Mucosa of stomach (tissue), 1 donor: ENCODE measurements around the gene NETO2.
"Not testable (repeated sequence)": the region's sequence is repeated elsewhere in the genome, so short reads cannot be mapped to it uniquely, and the experiment has no call there.

Experiments
- H3K27me3 ChIP-seq: one replicate; pipeline ENCODE4 v1.7.0; 2013; ENCODE audit warnings: mild to moderate bottlenecking, low read length; ENCODE audit not compliant: control insufficient read depth, insufficient read depth
- H3K36me3 ChIP-seq: one replicate; pipeline ENCODE4 v1.7.0; 2013; ENCODE audit warnings: low read length; ENCODE audit not compliant: control insufficient read depth, insufficient read depth
- H3K4me1 ChIP-seq: one replicate; pipeline ENCODE4 v1.7.0; 2013; ENCODE audit warnings: mild to moderate bottlenecking, low read length; ENCODE audit not compliant: control insufficient read depth, insufficient read depth
- H3K4me3 ChIP-seq: one replicate; pipeline ENCODE4 v1.7.0; 2013; ENCODE audit warnings: low read length
- H3K9ac ChIP-seq: one replicate; pipeline ENCODE4 v1.7.0; 2013; ENCODE audit warnings: mild to moderate bottlenecking, low read length, moderate library complexity
- H3K9me3 ChIP-seq: one replicate; pipeline ENCODE4 v1.7.0; 2013; ENCODE audit warnings: mild to moderate bottlenecking, low read length, moderate library complexity; ENCODE audit not compliant: control insufficient read depth
- donor health status: Pancreatic carcinoma.

The NETO2 gene

DNA sequence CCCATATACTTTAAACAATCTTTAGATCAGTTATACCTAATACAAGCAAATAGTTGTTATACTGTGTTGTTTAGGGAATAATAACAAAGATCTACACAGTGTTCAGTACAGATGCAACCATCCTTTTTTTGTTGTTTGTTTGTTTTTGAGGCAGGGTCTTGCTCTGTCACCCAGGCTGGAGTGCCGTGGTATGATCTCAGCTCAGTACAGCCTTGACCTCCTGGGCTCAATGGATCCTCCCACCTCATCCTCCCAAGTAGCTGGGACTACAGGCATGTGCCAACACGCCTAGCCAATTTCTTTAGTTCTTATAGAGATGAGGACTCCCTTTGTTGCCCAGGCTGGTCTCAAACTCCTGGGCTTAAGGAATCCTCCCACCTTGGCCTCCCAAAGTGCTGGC, 84.6 kb downstream of the NETO2 start:
- H3K4me3 ChIP-seq, H3K4me1 ChIP-seq, H3K9me3 ChIP-seq, H3K9ac ChIP-seq, H3K36me3 ChIP-seq, H3K27me3 ChIP-seq: not testable (repeated sequence)

DNA sequence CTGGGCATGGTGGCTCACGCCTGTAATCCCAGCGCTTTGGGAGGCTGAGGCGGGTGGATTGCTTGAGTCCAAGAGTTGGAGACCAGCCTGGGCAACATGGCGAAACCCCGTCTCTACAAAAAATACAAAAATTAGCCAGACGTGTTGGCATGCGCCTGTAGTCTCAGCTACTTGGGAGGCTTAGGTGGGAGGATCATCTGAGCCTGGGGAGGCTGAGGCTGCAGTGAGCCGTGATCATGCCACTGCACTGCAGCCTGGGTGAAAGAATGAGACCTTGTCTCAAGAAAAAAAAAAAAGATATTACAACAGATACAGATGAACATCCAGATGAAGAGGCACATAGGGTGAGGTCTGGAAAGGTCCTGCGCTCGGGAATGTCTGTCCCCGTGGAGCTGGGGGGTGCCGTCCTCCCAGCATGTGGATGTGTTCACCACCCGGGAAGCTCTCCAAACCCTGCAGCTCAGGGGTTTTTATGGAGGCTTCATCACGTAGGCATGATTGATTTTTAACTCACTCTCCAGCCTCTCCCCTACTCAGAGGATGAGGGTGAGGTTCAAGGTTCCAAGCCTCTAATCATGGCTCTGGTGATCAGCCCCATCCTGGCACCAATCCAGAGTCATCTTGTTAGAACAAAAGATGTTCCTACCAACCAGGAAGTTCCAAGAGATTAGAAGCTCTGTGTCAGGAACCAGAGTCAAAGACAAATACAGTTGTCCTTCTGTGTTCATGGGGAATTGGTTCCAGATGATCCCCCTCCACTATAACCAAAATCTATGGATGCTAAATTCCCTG, 85.3 kb downstream of the NETO2 start:
- H3K27me3 ChIP-seq, result no peaks in the 10 kb centered on the region
- H3K36me3 ChIP-seq, result no peaks in the 10 kb centered on the region
- no peak overlapping the region for H3K9ac ChIP-seq
- H3K9me3 ChIP-seq, result no peaks in the 10 kb centered on the region
- H3K4me1 ChIP-seq, result no peaks in the 10 kb centered on the region
- no peak overlapping the region for H3K4me3 ChIP-seq

DNA sequence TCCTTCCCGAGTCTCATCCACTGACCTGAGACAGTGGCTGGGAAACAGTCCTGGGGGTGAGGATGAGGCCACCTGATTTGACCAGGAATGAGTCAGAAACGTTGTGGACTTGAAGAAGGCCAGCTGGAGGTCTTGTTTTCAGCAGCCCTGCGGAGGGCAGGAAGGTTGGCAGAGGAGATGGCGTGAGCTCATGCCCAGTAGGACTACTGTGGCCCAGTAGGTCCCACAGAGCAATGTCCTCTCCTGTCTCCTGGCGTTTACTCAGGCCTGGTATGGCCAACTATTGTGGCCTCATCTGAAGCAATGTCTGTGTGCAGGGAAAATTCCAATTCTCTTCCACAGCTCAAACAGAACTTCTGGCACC, 86.1 kb downstream of the NETO2 start:
- Histone ChIP-seq H3K4me1 (no peaks in the 10 kb centered on the region), H3K9me3 (no peaks in the 10 kb centered on the region), H3K9ac (no peak overlapping the region), H3K36me3 (no peaks in the 10 kb centered on the region), H3K4me3 (no peak overlapping the region), H3K27me3 (no peaks in the 10 kb centered on the region)

GRCh38 chr16:47056688-47057629, 86.8 kb downstream of the NETO2 start:
- no peaks in the 10 kb centered on the region for H3K9me3 ChIP-seq
- no peaks in the 10 kb centered on the region for H3K4me1 ChIP-seq
- H3K36me3 ChIP-seq, result no peaks in the 10 kb centered on the region
- no peak overlapping the region for H3K4me3 ChIP-seq
- H3K9ac ChIP-seq, result no peak overlapping the region
- no peaks in the 10 kb centered on the region for H3K27me3 ChIP-seq

GRCh38 chr16:47056061-47056460, 87.7 kb downstream of the NETO2 start:
- not testable (repeated sequence) for H3K9me3 ChIP-seq, H3K4me1 ChIP-seq, H3K4me3 ChIP-seq, H3K9ac ChIP-seq, H3K36me3 ChIP-seq, H3K27me3 ChIP-seq

DNA sequence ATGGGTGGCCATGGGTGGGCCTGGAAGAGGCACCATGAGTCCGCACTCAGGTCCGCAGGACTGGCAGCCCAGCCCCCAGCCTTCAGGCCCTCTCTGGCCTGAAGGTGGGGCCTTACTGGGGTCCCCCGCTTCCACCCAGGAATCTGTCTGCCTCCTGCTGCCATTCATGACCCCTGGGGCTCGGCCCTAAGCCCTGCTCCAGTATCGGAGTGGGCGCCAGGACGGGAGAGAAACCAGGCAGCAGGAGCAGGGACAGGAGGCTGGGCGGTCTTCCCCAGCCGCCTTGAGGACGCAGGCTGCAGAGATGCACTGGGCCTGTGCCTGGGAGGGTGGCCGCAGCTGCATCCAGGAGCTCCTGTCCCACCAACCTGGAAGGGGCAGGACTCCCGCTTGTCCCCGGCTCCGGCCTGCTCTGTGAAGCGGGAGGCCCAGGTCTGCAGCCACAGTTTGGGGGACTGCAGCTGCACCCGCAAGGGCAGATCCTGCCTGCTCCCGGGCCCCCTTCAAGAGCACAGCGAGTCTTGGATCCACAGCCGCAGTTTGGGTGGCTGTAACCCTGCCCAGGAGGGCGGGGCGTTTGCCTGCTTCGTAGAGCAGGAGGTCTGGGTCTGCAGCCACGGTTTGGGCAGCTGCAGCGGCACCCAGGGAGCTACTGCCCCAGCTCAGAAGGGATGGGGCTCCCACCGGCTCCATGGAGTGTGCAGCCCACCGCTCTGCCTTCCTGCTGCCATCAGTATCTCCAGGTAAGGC, 88.4 kb downstream of the NETO2 start:
- Histone ChIP-seq H3K4me3 (no peak overlapping the region), H3K9me3 (no peaks in the 10 kb centered on the region), H3K4me1 (no peaks in the 10 kb centered on the region)

GRCh38 chr16:47054306-47054705, 89.4 kb downstream of the NETO2 start:
- no peak overlapping the region for H3K9ac ChIP-seq
- no peaks in the 10 kb centered on the region for H3K36me3 ChIP-seq
- H3K27me3 ChIP-seq, result no peaks in the 10 kb centered on the region
- no peaks in the 10 kb centered on the region for H3K9me3 ChIP-seq
- no peaks in the 10 kb centered on the region for H3K4me1 ChIP-seq
- no peak overlapping the region for H3K4me3 ChIP-seq

More for the DNA sequence above, 88.4 kb downstream of the NETO2 start:
- Histone ChIP-seq H3K27me3 (no peaks in the 10 kb centered on the region), H3K36me3 (no peaks in the 10 kb centered on the region), H3K9ac (no peak overlapping the region)

DNA sequence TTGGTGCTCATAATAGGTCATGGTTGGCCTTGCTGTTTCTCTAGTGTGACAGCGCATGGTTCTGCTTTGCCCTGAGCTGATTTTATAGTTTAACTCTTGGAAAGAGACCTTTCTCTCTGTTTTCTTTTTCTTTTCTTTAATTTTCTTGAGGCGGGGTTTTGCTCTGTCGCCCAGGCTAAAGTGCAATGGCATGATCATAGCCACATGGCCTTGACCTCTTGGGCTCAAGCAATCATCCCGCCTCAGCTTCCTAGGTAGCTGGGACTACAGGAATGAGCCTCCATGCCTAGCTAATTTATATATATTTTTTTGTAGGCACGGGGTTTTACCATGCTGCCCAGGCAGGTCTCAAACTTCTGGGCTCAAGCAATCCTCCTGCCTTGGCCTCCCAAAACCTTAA, 89.8 kb downstream of the NETO2 start:
- Histone ChIP-seq H3K36me3 (no peaks in the 10 kb centered on the region), H3K4me3 (no peak overlapping the region), H3K27me3 (no peaks in the 10 kb centered on the region), H3K9ac (no peak overlapping the region), H3K9me3 (no peaks in the 10 kb centered on the region), H3K4me1 (no peaks in the 10 kb centered on the region)

GRCh38 chr16:47052666-47053640, 90.8 kb downstream of the NETO2 start:
- H3K4me1 ChIP-seq, result no peaks in the 10 kb centered on the region
- H3K9ac ChIP-seq, result no peak overlapping the region
- H3K27me3 ChIP-seq, result no peaks in the 10 kb centered on the region
- H3K9me3 ChIP-seq, result no peaks in the 10 kb centered on the region
- no peak overlapping the region for H3K4me3 ChIP-seq
- H3K36me3 ChIP-seq, result no peaks in the 10 kb centered on the region

DNA sequence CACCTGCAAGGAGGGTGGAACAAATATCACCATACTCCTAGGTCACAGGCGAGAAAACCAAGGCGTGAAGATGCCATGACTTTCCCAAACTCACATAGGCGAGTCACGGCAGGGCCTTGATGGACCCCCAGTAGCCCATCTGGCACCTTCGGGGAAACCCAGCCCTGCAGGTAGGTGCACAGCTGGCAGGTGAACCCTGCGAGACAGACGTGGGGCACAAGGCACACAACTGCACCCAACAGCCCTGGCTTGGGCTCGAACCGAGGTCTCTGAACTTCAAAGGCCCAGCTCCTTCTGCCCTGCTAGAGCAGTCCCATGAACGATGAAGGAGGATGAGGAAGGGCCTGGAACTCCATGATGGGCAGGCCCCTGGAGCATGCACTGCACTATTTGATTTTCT, 92.7 kb downstream of the NETO2 start:
- no peak overlapping the region for H3K4me3 ChIP-seq

GRCh38 chr16:47049901-47050583, 93.7 kb downstream of the NETO2 start:
- Histone ChIP-seq H3K27me3 (no peaks in the 10 kb centered on the region), H3K36me3 (no peaks in the 10 kb centered on the region), H3K4me1 (no peaks in the 10 kb centered on the region), H3K9me3 (no peaks in the 10 kb centered on the region), H3K9ac (no peak overlapping the region), H3K4me3 (no peak overlapping the region)

More for the DNA sequence above, 92.7 kb downstream of the NETO2 start:
- no peaks in the 10 kb centered on the region for H3K4me1 ChIP-seq
- no peak overlapping the region for H3K9ac ChIP-seq
- H3K9me3 ChIP-seq, result no peaks in the 10 kb centered on the region
- no peaks in the 10 kb centered on the region for H3K36me3 ChIP-seq
- no peaks in the 10 kb centered on the region for H3K27me3 ChIP-seq
